ENCODE results near the gene PHKA2.

DNA sequence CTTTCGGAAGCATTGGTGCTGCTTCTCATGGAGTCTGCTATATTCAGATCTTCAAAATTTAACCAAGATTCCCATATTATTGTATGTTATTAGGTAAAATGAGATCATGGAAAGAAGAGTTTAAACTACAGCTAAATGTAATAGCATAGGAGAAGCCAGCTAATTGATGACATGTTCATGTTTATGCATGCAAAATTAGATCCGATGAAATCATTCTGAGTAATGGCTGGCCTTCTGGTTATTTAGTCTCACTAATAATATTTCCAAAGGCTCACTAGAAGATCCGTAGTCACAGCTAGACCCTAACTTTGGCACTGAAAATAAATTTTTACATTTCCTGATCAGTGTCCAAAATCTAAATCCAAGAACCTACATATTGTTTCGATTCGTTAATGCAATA, 19.8 kb upstream of the PHKA2 start:
- TF ChIP-seq EZH2 (IDR thresholded peaks at IDR 0.05; ENCODE audit: borderline replicate concordance, low read depth, low read length, severe bottlenecking): no peak
- TF ChIP-seq, protein P1, sequence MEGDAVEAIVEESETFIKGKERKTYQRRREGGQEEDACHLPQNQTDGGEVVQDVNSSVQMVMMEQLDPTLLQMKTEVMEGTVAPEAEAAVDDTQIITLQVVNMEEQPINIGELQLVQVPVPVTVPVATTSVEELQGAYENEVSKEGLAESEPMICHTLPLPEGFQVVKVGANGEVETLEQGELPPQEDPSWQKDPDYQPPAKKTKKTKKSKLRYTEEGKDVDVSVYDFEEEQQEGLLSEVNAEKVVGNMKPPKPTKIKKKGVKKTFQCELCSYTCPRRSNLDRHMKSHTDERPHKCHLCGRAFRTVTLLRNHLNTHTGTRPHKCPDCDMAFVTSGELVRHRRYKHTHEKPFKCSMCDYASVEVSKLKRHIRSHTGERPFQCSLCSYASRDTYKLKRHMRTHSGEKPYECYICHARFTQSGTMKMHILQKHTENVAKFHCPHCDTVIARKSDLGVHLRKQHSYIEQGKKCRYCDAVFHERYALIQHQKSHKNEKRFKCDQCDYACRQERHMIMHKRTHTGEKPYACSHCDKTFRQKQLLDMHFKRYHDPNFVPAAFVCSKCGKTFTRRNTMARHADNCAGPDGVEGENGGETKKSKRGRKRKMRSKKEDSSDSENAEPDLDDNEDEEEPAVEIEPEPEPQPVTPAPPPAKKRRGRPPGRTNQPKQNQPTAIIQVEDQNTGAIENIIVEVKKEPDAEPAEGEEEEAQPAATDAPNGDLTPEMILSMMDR (IDR thresholded peaks at IDR 0.05; ENCODE audit: borderline replicate concordance, extremely low read depth, low read length, poor library complexity, severe bottlenecking): no peak
